ENCODE measurements around the gene DPM3.
A peak's percentile ranks its signal among the peaks of the same experiment; 100 is the strongest.
"Not testable (repeated sequence)": the region's sequence is repeated elsewhere in the genome, so short reads cannot be mapped to it uniquely, and the experiment has no call there.

Gene DPM3

GRCh38 chr1:155175281-155175926 lies 35.1 kb upstream of the DPM3 start:
- no peak for DNase-seq

GRCh38 chr1:155174324-155175280 lies 34.3 kb upstream of the DPM3 start:
- DNase-seq: no peak

- peak; percentile 42 to 82 for DNase-seq
These were observed 33.4 kb upstream of the DPM3 start, which contains the start of gene TRIM46 for GRCh38 chr1:155173478-155174323. Gene TRIM46, plus strand, starts transcription at chr1:155173849. Its CDS starts 118 bp downstream, at chr1:155173967.

- DNase-seq: peak; percentile 93 to 95
These were observed 32.6 kb upstream of the DPM3 start, which contains the start of gene KRTCAP2 for GRCh38 chr1:155172732-155173477. Gene KRTCAP2, minus strand, starts transcription at chr1:155173304. Its CDS starts 80 bp downstream, at chr1:155173224.

- no peak for DNase-seq
These were observed 31.8 kb upstream of the DPM3 start for GRCh38 chr1:155171836-155172731.

- DNase-seq: no peak
These were observed 30.5 kb upstream of the DPM3 start for GRCh38 chr1:155170806-155171205.

GRCh38 chr1:155170101-155170785 lies 29.9 kb upstream of the DPM3 start:
- DNase-seq: no peak

- DNase-seq: no peak
These were observed 29.2 kb upstream of the DPM3 start for GRCh38 chr1:155169541-155169940.

- no peak for DNase-seq
These were observed 28.3 kb upstream of the DPM3 start for GRCh38 chr1:155168456-155169210.

GRCh38 chr1:155168105-155168445 lies 27.7 kb upstream of the DPM3 start:
- not testable (repeated sequence) for DNase-seq

- peak; percentile 81 to 88 for DNase-seq
These were observed 27.1 kb upstream of the DPM3 start for GRCh38 chr1:155167166-155168104.

GRCh38 chr1:155166471-155167165 lies 26.3 kb upstream of the DPM3 start:
- DNase-seq: peak in 1 of 2 donors; percentile 49

GRCh38 chr1:155166051-155166470 lies 25.7 kb upstream of the DPM3 start:
- DNase-seq: no peak

- DNase-seq: not testable (repeated sequence)
These were observed 24.3 kb upstream of the DPM3 start for GRCh38 chr1:155164625-155165024.

GRCh38 chr1:155163785-155164184 lies 23.5 kb upstream of the DPM3 start:
- not testable (repeated sequence) for DNase-seq

- not testable (repeated sequence) for DNase-seq
These were observed 22.3 kb upstream of the DPM3 start for GRCh38 chr1:155162631-155163030.

GRCh38 chr1:155160128-155160527 lies 19.8 kb upstream of the DPM3 start:
- no peak for DNase-seq

GRCh38 chr1:155158991-155159390 lies 18.7 kb upstream of the DPM3 start:
- no peak for DNase-seq
